Prostate gland (tissue), 2 donors: ENCODE measurements around the gene NOTCH1. TPM values are rescaled to one million over a fixed set of nuclear protein-coding genes. Genes with fewer than 3 reads are reported as not detected.

Experiments used
- DNase-seq: peaks from one replicate; pipeline ENCODE4 v3.0.0-alpha.2; 2019; ENCODE audit warnings: low spot score
- H3K27ac ChIP-seq, 2 donors: fragments of 200-600 bp; sonication (generic); 2 replicates each; pipeline ENCODE4 v1.5.1; 2017 to 2019
- H3K27me3 ChIP-seq: fragments of 200-600 bp; sonication (generic); replicated peaks from 2 replicates; pipeline ENCODE4 v1.5.1; 2019; ENCODE audit not compliant: insufficient read depth
- H3K36me3 ChIP-seq, 2 donors: fragments of 200-600 bp; sonication (generic); 1 replicate in 1 of 2; 2 replicates in 1 of 2; pipeline versions ENCODE4 v1.5.1 to v1.8.1; 2017 to 2019
- H3K4me1 ChIP-seq: fragments of 200-600 bp; sonication (generic); replicated peaks from 2 replicates; pipeline ENCODE4 v1.5.1; 2019
- H3K4me3 ChIP-seq, 2 donors: fragments of 200-600 bp; sonication (generic); 2 replicates each; pipeline ENCODE4 v1.5.1; 2017 to 2019
- H3K9me3 ChIP-seq: fragments of 200-600 bp; sonication (generic); 2 replicates; pipeline ENCODE4 v1.5.1; 2017
- POLR2A ChIP-seq: fragments of 450-650 bp; IDR thresholded peaks from one replicate; pipeline ENCODE4 v1.6.1; 2016; ENCODE audit warnings: antibody characterized with exemption, mild to moderate bottlenecking
- POLR2AphosphoS5 ChIP-seq: sonication (generic); formaldehyde crosslinking; IDR thresholded peaks from one replicate; pipeline ENCODE4 v1.6.1; 2017; ENCODE audit warnings: antibody characterized with exemption
- WGBS: methylation state at CpG from one replicate; pipeline ENCODE4 v1.1.5; 2018; 5-methylcytosine and 5-hydroxymethylcytosine counted together
- intact Hi-C: fragments of 100-400 bp; cut with DNase I; formaldehyde crosslinking; loops from one replicate; pipeline ENCODE4 v1.14.2; 2022
- total RNA-seq, 2 donors: library from RNA; depleted of rRNA; stranded (reverse); fragments of >200 nt; gene quantifications; one replicate each; pipeline ENCODE4 v1.1.0, GENCODE V29; 2016
- TF ChIP-seq, protein P1 (sequence below), 4 experiments: fragments of 200-600 bp in 2 of 4; fragments of 450-650 bp in 2 of 4; sonication (generic) in 2 of 4; IDR thresholded peaks; 1 replicate in 3 of 4; 2 replicates in 1 of 4; pipeline ENCODE4 v1.5.1; 2016 to 2019; ENCODE audit warnings: antibody characterized with exemption in 4 of 4, mild to moderate bottlenecking in 2 of 4, moderate library complexity in 2 of 4

The NOTCH1 gene
- total RNA-seq, 2 donors from 2014 or later, result 38.0 to 63.3 TPM

- intact Hi-C loops, result no loop called here
- TF ChIP-seq POLR2AphosphoS5 (no peak), POLR2A (no peak)
- TF ChIP-seq, protein P1, sequence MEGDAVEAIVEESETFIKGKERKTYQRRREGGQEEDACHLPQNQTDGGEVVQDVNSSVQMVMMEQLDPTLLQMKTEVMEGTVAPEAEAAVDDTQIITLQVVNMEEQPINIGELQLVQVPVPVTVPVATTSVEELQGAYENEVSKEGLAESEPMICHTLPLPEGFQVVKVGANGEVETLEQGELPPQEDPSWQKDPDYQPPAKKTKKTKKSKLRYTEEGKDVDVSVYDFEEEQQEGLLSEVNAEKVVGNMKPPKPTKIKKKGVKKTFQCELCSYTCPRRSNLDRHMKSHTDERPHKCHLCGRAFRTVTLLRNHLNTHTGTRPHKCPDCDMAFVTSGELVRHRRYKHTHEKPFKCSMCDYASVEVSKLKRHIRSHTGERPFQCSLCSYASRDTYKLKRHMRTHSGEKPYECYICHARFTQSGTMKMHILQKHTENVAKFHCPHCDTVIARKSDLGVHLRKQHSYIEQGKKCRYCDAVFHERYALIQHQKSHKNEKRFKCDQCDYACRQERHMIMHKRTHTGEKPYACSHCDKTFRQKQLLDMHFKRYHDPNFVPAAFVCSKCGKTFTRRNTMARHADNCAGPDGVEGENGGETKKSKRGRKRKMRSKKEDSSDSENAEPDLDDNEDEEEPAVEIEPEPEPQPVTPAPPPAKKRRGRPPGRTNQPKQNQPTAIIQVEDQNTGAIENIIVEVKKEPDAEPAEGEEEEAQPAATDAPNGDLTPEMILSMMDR (IDR thresholded peaks at IDR 0.05), result no peak
- Histone ChIP-seq H3K36me3 (peaks cover 8 to 24% of the 10 kb centered on the region in 2 donors), H3K4me1 (no peaks in the 10 kb centered on the region), H3K9me3 (no peaks in the 10 kb centered on the region), H3K4me3 (no peak overlapping the region), H3K27me3 (no peaks in the 10 kb centered on the region), H3K27ac (no peak overlapping the region)
- DNase-seq, result no peak
- 80% methylated on average over 17 of the region's 17 CpGs for WGBS
Measured at GRCh38 chr9:136495238-136495800, 50.5 kb downstream of the NOTCH1 start.

DNA sequence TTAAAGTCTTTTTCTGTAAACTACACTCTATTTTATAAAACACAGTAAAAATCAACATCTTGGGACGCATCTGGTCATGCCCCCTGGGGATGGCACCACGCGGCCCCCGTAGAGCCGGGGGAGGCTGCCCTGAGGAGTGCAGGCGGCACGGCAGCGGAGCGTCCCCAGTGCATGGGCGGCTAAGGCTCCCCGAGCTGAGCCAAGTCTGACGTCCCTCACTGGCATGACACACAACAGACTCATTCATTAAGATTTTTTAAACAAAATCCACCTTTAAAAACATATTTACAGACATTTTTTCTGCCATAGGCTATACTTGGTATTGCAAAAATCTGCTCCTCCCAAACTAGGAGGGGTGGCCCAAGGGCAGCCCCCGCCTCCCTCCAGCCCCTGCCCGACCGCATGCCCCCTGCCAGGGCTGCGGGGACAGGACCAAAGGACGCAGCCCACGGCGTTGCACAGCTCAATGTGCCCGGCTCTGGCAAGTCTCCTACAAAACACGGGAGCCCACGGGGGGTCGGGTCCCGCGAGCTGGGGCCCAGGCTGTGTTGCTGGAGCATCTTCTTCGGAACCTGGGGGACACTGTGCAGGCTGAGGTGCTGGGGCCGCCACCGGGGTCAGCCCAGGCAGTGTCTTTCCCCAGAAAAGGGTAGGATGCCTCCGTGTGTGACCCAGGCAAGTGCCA, 51.2 kb downstream of the NOTCH1 start:
- Histone ChIP-seq H3K4me1 (no peaks in the 10 kb centered on the region), H3K4me3 (no peak overlapping the region), H3K27me3 (no peaks in the 10 kb centered on the region), H3K9me3 (no peaks in the 10 kb centered on the region), H3K36me3 (peaks cover 8 to 24% of the 10 kb centered on the region in 2 donors), H3K27ac (no peak overlapping the region)
- TF ChIP-seq POLR2AphosphoS5 (no peak), POLR2A (no peak)
- TF ChIP-seq, protein P1 (IDR thresholded peaks at IDR 0.05), result no peak
- WGBS, result 69% methylated on average over 29 of the region's 29 CpGs
- DNase-seq, result no peak
- intact Hi-C loops, result loop anchor here (5.0 kb wide), 1 partner anchor 33 kb away; no protein-coding TSS in a partner anchor

- peaks cover 4 to 17% of the 10 kb centered on the region in 2 donors for H3K36me3 ChIP-seq
- DNase-seq, result no peak
- no peak for TF ChIP-seq POLR2AphosphoS5
- TF ChIP-seq POLR2A, result no peak
- TF ChIP-seq, protein P1 (IDR thresholded peaks at IDR 0.05), result no peak
- WGBS, result 61% methylated on average over 9 of the region's 9 CpGs
- H3K4me1 ChIP-seq, result no peaks in the 10 kb centered on the region
- H3K4me3 ChIP-seq, result no peak overlapping the region
- no peaks in the 10 kb centered on the region for H3K27me3 ChIP-seq
- no peak overlapping the region for H3K27ac ChIP-seq
- intact Hi-C loops, result loop anchor here (5.0 kb wide), 1 partner anchor 33 kb away; no protein-coding TSS in a partner anchor
- no peaks in the 10 kb centered on the region for H3K9me3 ChIP-seq
Measured at GRCh38 chr9:136494012-136494411, 51.8 kb downstream of the NOTCH1 start.

DNA sequence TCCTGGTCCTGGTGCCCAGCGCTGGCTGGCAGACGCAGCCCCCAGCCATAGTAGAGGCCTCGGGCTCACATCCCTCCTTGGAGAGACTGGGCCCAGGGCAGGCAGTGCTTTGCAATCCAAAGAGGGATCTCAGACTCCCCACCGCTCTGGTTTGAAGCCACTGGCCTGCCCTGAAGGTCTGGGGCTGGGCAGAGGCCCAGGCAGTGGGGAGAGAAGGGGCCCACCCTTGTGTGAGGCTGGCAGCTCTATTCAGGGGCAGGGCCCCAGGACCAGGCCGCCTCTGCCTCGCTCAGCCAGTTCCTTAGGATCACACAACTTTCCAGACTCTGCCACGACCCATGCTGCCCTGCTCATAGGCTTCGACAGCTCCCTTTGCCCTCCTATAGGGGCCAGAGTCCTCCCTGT, 52.3 kb downstream of the NOTCH1 start:
- no peaks in the 10 kb centered on the region for H3K4me1 ChIP-seq
- intact Hi-C loops, result loop anchor here (5.0 kb wide), 1 partner anchor 34 kb away; no protein-coding TSS in a partner anchor
- no peaks in the 10 kb centered on the region for H3K9me3 ChIP-seq
- peaks cover under 1 to 13% of the 10 kb centered on the region in 2 donors for H3K36me3 ChIP-seq
- 76% methylated on average over 8 of the region's 8 CpGs for WGBS
- H3K4me3 ChIP-seq, result no peak overlapping the region
- H3K27ac ChIP-seq, result no peak overlapping the region
- DNase-seq, result no peak
- TF ChIP-seq, protein P1 (IDR thresholded peaks at IDR 0.05), result no peak
- TF ChIP-seq POLR2AphosphoS5 (no peak), POLR2A (no peak)
- no peaks in the 10 kb centered on the region for H3K27me3 ChIP-seq
